Mesenchymal stem cell (in vitro differentiated cells and primary cell): ENCODE measurements around the gene METTL2B.

ENCODE experiments used
- DNase-seq: peaks from one replicate; pipeline ENCODE4 v3.0.0-alpha.2; 2013
- H2AFZ ChIP-seq: one replicate; pipeline ENCODE4 v1.6.1; 2013; ENCODE audit warnings: low read depth, mild to moderate bottlenecking, control low read depth, inconsistent platforms, low read length, moderate library complexity
- H2AK5ac ChIP-seq: 2 replicates; pipeline ENCODE4 v1.6.1; 2013; ENCODE audit warnings: low read length, moderate library complexity, mild to moderate bottlenecking, inconsistent platforms; ENCODE audit not compliant: severe bottlenecking
- H2BK120ac ChIP-seq: one replicate; pipeline ENCODE4 v1.6.1; 2013; ENCODE audit warnings: low read depth, mild to moderate bottlenecking, inconsistent platforms, low read length, moderate library complexity
- H2BK12ac ChIP-seq, 2 experiments: one replicate each; pipeline ENCODE4 v1.6.1; 2013; ENCODE audit warnings: inconsistent platforms in 2 of 2, low read length in 2 of 2, mild to moderate bottlenecking in 2 of 2, moderate library complexity in 2 of 2, control low read depth in 1 of 2
- H2BK15ac ChIP-seq: one replicate; pipeline ENCODE4 v1.6.1; 2013; ENCODE audit warnings: mild to moderate bottlenecking, low read depth, inconsistent platforms; ENCODE audit not compliant: poor library complexity, severe bottlenecking
- H2BK5ac ChIP-seq: 2 replicates; pipeline ENCODE4 v1.6.1; 2013; ENCODE audit warnings: low read depth, mild to moderate bottlenecking, low read length, control low read depth, inconsistent platforms; ENCODE audit not compliant: poor library complexity, severe bottlenecking
- H3K14ac ChIP-seq, 2 experiments: one replicate each; pipeline ENCODE4 v1.6.1; 2013; ENCODE audit warnings: inconsistent platforms in 2 of 2, low read length in 2 of 2, control low read depth in 1 of 2, mild to moderate bottlenecking in 1 of 2, moderate library complexity in 1 of 2
- H3K18ac ChIP-seq, 2 experiments: one replicate each; pipeline ENCODE4 v1.6.1; 2013; ENCODE audit warnings: inconsistent platforms in 2 of 2, low read length in 2 of 2, control low read depth in 1 of 2, low read depth in 1 of 2, mild to moderate bottlenecking in 1 of 2
- H3K23ac ChIP-seq, 2 experiments: one replicate each; pipeline ENCODE4 v1.6.1; 2013; ENCODE audit warnings: inconsistent platforms in 2 of 2, low read length in 2 of 2, mild to moderate bottlenecking in 2 of 2, moderate library complexity in 2 of 2, control low read depth in 1 of 2
- H3K27ac ChIP-seq: 2 replicates; pipeline ENCODE4 v1.5.1; 2013; ENCODE audit warnings: mild to moderate bottlenecking, moderate library complexity, low read length, control low read depth, inconsistent platforms; ENCODE audit not compliant: poor library complexity, severe bottlenecking
- H3K27me3 ChIP-seq, 2 experiments: 2 replicates each; pipeline versions ENCODE4 v1.6.1 to v1.7.0; 2013; ENCODE audit warnings: low read length in 2 of 2, mild to moderate bottlenecking in 2 of 2, moderate library complexity in 2 of 2, control low read depth in 1 of 2, inconsistent platforms in 1 of 2; ENCODE audit not compliant: control insufficient read depth in 1 of 2, insufficient read depth in 1 of 2
- H3K36me3 ChIP-seq, 2 experiments: 2 replicates each; pipeline versions ENCODE4 v1.6.1 to v1.7.0; 2013; ENCODE audit warnings: low read length in 2 of 2, control low read depth in 1 of 2, inconsistent platforms in 1 of 2, low read depth in 1 of 2, mild to moderate bottlenecking in 1 of 2; ENCODE audit not compliant: insufficient read depth in 2 of 2, control insufficient read depth in 1 of 2
- H3K4ac ChIP-seq, 2 experiments: one replicate each; pipeline ENCODE4 v1.6.1; 2013; ENCODE audit warnings: inconsistent platforms in 2 of 2, low read length in 2 of 2, mild to moderate bottlenecking in 2 of 2, moderate library complexity in 2 of 2, control low read depth in 1 of 2, low read depth in 1 of 2
- H3K4me1 ChIP-seq: 2 replicates; pipeline ENCODE4 v1.6.1; 2013; ENCODE audit warnings: low read depth, low read length, control low read depth; ENCODE audit not compliant: control insufficient read depth, insufficient read depth
- H3K4me2 ChIP-seq: 2 replicates; pipeline ENCODE4 v1.6.1; 2013; ENCODE audit warnings: low read length, mild to moderate bottlenecking, inconsistent platforms; ENCODE audit not compliant: poor library complexity, severe bottlenecking
- H3K4me3 ChIP-seq, 2 experiments: 2 replicates each; pipeline versions ENCODE4 v1.5.1 to v1.7.0; 2013; ENCODE audit warnings: low read length in 2 of 2, mild to moderate bottlenecking in 2 of 2, control low read depth in 1 of 2, low read depth in 1 of 2; ENCODE audit not compliant: insufficient read depth in 1 of 2
- H3K79me1 ChIP-seq: replicated peaks from 2 replicates; pipeline ENCODE4 v1.6.1; 2013; ENCODE audit warnings: mild to moderate bottlenecking, control low read depth, low read length, inconsistent platforms; ENCODE audit not compliant: poor library complexity, severe bottlenecking
- H3K9ac ChIP-seq: 2 replicates; pipeline ENCODE4 v1.7.0; 2013; ENCODE audit warnings: mild to moderate bottlenecking, low read length, moderate library complexity
- H3K9me3 ChIP-seq: 2 replicates; pipeline ENCODE4 v1.7.0; 2013; ENCODE audit warnings: mild to moderate bottlenecking, low read length; ENCODE audit not compliant: control insufficient read depth
- H4K8ac ChIP-seq: one replicate; pipeline ENCODE4 v1.6.1; 2013; ENCODE audit warnings: inconsistent platforms, mild to moderate bottlenecking, low read length, moderate library complexity
- H4K91ac ChIP-seq: one replicate; pipeline ENCODE4 v1.6.1; 2013; ENCODE audit warnings: mild to moderate bottlenecking, low read length, inconsistent platforms
- WGBS: methylation state at CpG from one replicate; pipeline ENCODE4 v1.1.7; 2013; ENCODE audit warnings: mixed read lengths; 5-methylcytosine and 5-hydroxymethylcytosine counted together

The METTL2B gene

DNA sequence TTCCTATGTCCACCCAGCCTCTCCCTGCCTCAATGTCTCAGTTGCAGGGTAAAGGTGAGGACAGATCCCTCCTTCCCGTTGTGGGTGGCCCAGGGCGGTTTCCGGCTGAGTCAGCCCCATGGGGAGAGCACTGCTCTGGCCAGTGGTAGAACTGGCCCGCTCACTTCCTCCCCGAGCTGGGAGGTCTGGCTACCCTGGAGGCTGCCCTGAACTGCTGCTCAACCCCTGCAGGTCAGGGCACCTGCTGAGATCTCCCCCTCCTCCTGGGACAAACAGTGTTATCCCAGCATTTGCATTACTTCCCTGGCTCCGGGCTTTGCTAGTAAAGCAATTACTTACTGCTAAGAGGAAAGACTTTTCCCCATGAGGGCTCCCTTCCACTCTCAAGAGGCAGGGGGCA lies 45.3 kb upstream of the METTL2B start:
- H3K79me1 ChIP-seq: no peaks in the 10 kb centered on the region
- no peak overlapping the region for H2BK120ac ChIP-seq
- no peak for DNase-seq
- no peak overlapping the region for H3K4me3 ChIP-seq
- H3K4me1 ChIP-seq: peaks cover 5% of the 10 kb centered on the region
- H2BK5ac ChIP-seq: no peak overlapping the region
- H3K23ac ChIP-seq: peak overlapping the region in 1 of 2 experiments; percentile 76
- H3K4ac ChIP-seq: no peak overlapping the region
- no peak overlapping the region for H3K18ac ChIP-seq
- H2BK12ac ChIP-seq: no peak overlapping the region
- H3K14ac ChIP-seq: no peak overlapping the region
- peaks cover 0 to 4% of the 10 kb centered on the region in 2 experiments for H3K36me3 ChIP-seq
- H2BK15ac ChIP-seq: no peak overlapping the region
- no peak overlapping the region for H2AK5ac ChIP-seq
- no peak overlapping the region for H4K8ac ChIP-seq
- H3K27ac ChIP-seq: no peak overlapping the region
- no peak overlapping the region for H3K4me2 ChIP-seq
- no peak overlapping the region for H2AFZ ChIP-seq
- peaks cover 0 to 11% of the 10 kb centered on the region in 2 experiments for H3K27me3 ChIP-seq
- WGBS: 61% methylated on average over 5 of the region's 6 CpGs
- no peaks in the 10 kb centered on the region for H3K9me3 ChIP-seq
- peak overlapping the region; percentile 32 for H3K9ac ChIP-seq
- no peak overlapping the region for H4K91ac ChIP-seq

DNA sequence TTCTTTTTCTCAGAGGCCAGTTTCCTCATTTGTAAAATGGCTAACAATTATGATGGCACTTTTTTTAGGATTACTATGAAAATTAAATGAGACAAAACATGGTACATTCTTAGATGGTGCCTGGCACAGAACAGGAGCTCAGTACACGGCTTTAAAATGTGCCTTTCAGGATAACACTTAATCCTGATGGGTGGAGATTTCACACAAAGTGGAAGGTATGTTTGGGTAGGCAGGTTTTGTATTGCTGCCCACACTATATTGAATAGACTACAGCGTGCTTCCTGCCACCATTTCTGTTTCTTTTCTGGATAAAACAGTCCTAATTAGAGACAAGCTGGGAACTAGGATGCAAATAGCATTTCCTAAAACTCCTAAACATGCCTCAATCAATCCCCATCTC lies 44.8 kb upstream of the METTL2B start:
- H2BK120ac ChIP-seq: no peak overlapping the region
- H3K4me3 ChIP-seq: no peak overlapping the region
- no peak overlapping the region for H3K4ac ChIP-seq
- H3K4me2 ChIP-seq: no peak overlapping the region
- H2BK12ac ChIP-seq: no peak overlapping the region
- H3K9ac ChIP-seq: peak overlapping the region; percentile 32
- no peak overlapping the region for H4K91ac ChIP-seq
- no peak overlapping the region for H4K8ac ChIP-seq
- H2BK15ac ChIP-seq: no peak overlapping the region
- peaks cover 5% of the 10 kb centered on the region for H3K4me1 ChIP-seq
- H3K36me3 ChIP-seq: peaks cover 0 to 4% of the 10 kb centered on the region in 2 experiments
- no peak overlapping the region for H3K18ac ChIP-seq
- no peak overlapping the region for H3K27ac ChIP-seq
- H2BK5ac ChIP-seq: no peak overlapping the region
- no peak overlapping the region for H3K14ac ChIP-seq
- no peaks in the 10 kb centered on the region for H3K9me3 ChIP-seq
- no peak for DNase-seq
- 93% methylated on average over 2 of the region's 2 CpGs for WGBS
- H3K27me3 ChIP-seq: peaks cover 0 to 11% of the 10 kb centered on the region in 2 experiments
- H2AK5ac ChIP-seq: no peak overlapping the region
- no peak overlapping the region for H3K23ac ChIP-seq
- H3K79me1 ChIP-seq: no peaks in the 10 kb centered on the region
- no peak overlapping the region for H2AFZ ChIP-seq

DNA sequence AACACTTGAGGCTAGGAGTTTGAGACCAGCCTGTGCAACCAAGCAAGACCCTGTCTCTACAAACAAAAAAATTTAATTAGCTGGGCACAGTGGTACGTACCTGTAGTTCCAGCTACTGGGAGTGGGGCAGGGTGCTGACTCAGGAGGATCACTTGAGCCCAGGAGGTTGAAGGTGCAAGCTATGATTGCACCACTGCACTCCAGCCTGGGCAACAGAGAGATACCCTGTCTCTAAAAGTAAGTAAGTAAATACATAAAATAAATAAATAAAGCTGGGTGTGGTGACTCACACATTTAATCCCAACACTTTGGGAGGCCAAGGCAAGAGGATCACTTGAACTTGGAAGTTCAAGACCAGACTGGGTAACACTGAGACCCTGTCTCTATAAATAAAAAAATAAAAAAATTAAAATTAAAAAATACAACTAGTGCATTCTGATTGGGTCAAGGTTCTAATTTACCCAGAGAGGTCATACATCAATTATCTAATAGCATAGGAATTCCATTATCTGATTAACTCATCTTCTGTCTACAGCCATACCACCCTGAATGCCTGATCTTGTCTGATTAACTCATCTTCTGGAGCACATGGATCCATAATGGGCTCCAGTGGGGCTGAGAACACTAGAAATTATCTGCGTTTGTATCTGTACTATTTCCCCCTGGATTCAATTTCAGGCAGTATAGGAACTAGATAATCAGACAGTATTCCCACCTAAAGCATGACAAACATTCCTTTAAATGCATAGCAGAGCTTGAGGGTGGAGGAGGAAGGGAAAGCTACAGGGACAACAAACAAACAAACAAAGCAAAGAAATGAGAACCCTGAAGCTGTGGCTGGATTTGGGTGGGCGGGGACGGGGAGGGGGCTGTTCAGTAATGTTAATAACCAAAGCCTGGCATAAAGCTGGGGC lies 41.9 kb upstream of the METTL2B start:
- Histone ChIP-seq H3K9ac (no peak overlapping the region), H4K91ac (no peak overlapping the region), H2BK15ac (no peak overlapping the region), H3K4me3 (no peak overlapping the region), H2BK120ac (no peak overlapping the region), H3K9me3 (no peaks in the 10 kb centered on the region), H4K8ac (no peak overlapping the region), H2AK5ac (no peak overlapping the region), H3K4me1 (peaks cover 5% of the 10 kb centered on the region), H3K4ac (no peak overlapping the region), H2BK12ac (no peak overlapping the region), H2AFZ (no peak overlapping the region), H3K36me3 (peaks cover 0 to 4% of the 10 kb centered on the region in 2 experiments), H2BK5ac (no peak overlapping the region), H3K79me1 (no peaks in the 10 kb centered on the region), H3K27me3 (peaks cover 0 to 7% of the 10 kb centered on the region in 2 experiments), H3K23ac (no peak overlapping the region), H3K14ac (no peak overlapping the region), H3K18ac (no peak overlapping the region), H3K27ac (no peak overlapping the region), H3K4me2 (no peak overlapping the region)
- 53% methylated on average over 3 of the region's 4 CpGs for WGBS
- no peak for DNase-seq

DNA sequence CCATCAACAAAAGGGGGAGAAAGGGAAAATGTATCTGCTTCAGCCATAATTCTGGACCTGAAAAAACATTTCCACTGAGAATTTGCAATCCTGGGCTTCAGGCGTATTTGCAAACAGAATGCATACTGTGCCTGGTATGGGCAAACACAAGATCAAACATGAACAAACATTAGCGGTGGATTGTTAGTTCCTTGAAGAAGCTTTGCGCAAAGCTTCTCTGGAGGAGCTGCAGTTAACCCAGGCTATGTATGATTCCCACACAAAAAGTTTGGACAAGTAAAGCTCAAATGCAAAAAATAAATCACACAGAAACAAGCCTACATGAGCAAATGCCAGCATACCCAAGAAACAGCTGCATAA lies 41.2 kb upstream of the METTL2B start:
- Histone ChIP-seq H2BK5ac (no peak overlapping the region), H3K36me3 (peaks cover 0 to 4% of the 10 kb centered on the region in 2 experiments), H3K27ac (no peak overlapping the region), H3K4me2 (no peak overlapping the region), H3K14ac (no peak overlapping the region), H3K79me1 (no peaks in the 10 kb centered on the region), H3K4me1 (peaks cover 5% of the 10 kb centered on the region), H3K23ac (no peak overlapping the region), H3K9me3 (no peaks in the 10 kb centered on the region), H4K91ac (no peak overlapping the region), H2AFZ (no peak overlapping the region), H2BK120ac (no peak overlapping the region), H2BK12ac (no peak overlapping the region), H3K4me3 (no peak overlapping the region), H2BK15ac (no peak overlapping the region), H4K8ac (no peak overlapping the region), H3K9ac (no peak overlapping the region), H3K4ac (no peak overlapping the region), H3K27me3 (peaks cover 0 to 5% of the 10 kb centered on the region in 2 experiments), H2AK5ac (no peak overlapping the region), H3K18ac (no peak overlapping the region)
- no peak for DNase-seq
- WGBS: 84% methylated on average over 3 of the region's 3 CpGs
